ENCODE results near the gene MTCP1. TPM values are rescaled to one million over a fixed set of nuclear protein-coding genes. Genes with fewer than 3 reads are reported as not detected.

MTCP1 gene
- total RNA-seq, 2 donors from 2014 or later, result 0.36 to 15.8 TPM

DNA sequence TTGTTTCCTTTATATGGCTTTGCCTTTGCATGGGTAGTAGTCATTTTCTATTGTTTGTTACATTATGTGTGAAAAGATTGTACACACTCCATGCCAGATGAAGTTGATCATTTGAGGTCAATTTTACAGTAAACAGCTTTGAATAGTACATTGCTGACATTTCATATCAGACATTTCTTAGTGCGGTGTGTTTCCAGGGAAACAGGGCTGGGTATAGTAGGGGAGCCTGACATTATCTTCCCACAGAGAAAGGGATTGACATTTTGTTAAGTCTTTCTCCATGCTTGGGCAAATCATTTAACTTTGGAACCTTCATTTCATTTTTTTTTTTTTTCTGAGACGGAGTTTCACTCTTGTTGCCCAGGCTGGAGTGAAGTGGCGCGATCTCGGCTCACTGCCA lies 39.3 kb downstream of the MTCP1 start:
- Histone ChIP-seq H3K4me3 (no peak overlapping the region), H3K4me1 (replicated peaks) (no peaks in the 10 kb centered on the region), H3K27ac (no peak overlapping the region), H3K9me3 (no peaks in the 10 kb centered on the region), H3K36me3 (no peaks in the 10 kb centered on the region), H3K27me3 (replicated peaks; ENCODE audit: insufficient read depth) (no peaks in the 10 kb centered on the region)
- no peak for DNase-seq (ENCODE audit: low spot score)
- WGBS, result 85% methylated on average over 2 of the region's 5 CpGs
- TF ChIP-seq CTCF (IDR thresholded peaks at IDR 0.05), result no peak
- intact Hi-C loops (cut with DNase I), result no loop called here

- no peak for DNase-seq (ENCODE audit: low spot score)
- no peaks in the 10 kb centered on the region for H3K27me3 ChIP-seq (replicated peaks; ENCODE audit: insufficient read depth)
- H3K36me3 ChIP-seq, result no peaks in the 10 kb centered on the region
- H3K9me3 ChIP-seq, result no peaks in the 10 kb centered on the region
- TF ChIP-seq CTCF (IDR thresholded peaks at IDR 0.05) (no peak), POLR2A (IDR thresholded peaks at IDR 0.05) (no peak), POLR2AphosphoS5 (IDR thresholded peaks at IDR 0.05) (no peak)
- no peak overlapping the region for H3K4me3 ChIP-seq
- intact Hi-C loops (cut with DNase I), result no loop called here
- WGBS, result 97% methylated on average over 2 of the region's 2 CpGs
- H3K27ac ChIP-seq, result no peak overlapping the region
- no peaks in the 10 kb centered on the region for H3K4me1 ChIP-seq (replicated peaks)
Measured at GRCh38 chrX:155028877-155029291, 42.1 kb downstream of the MTCP1 start.

DNA sequence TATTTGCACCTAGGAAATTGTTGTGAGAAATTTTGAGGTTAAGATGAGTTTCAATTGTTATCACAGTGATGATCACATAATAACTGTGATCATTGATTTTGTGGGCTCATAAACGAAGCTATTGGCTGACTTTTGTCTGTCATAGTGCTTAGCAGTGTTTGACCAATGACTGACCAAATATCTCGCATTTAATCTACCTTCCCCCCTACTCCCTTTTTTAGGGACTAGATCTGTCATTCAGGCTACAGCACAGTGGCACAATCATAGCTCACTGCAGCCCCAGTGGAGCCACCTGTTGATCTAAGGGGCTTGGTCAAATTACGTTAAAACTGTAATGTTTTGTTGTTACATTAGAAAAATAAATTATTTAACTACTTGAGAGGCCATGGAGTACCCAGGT lies 42.8 kb downstream of the MTCP1 start:
- 7% methylated on average over 3 of the region's 3 CpGs for whole genome bisulfite sequencing
- Histone ChIP-seq H3K4me3 (peak overlapping the region; percentile 56 to 59), H3K36me3 (no peaks in the 10 kb centered on the region), H3K4me1 (replicated peaks) (no peaks in the 10 kb centered on the region), H3K9me3 (no peaks in the 10 kb centered on the region), H3K27me3 (replicated peaks; ENCODE audit: insufficient read depth) (no peaks in the 10 kb centered on the region), H3K27ac (peak overlapping the region; percentile 92 to 95)
- no peak for TF ChIP-seq POLR2A (IDR thresholded peaks at IDR 0.05)
- no peak for TF ChIP-seq CTCF (IDR thresholded peaks at IDR 0.05)
- no peak for TF ChIP-seq POLR2AphosphoS5 (IDR thresholded peaks at IDR 0.05)
- intact Hi-C loops (cut with DNase I), result no loop called here
- no peak for DNase-seq (ENCODE audit: low spot score)

- TF ChIP-seq POLR2AphosphoS5 (IDR thresholded peaks at IDR 0.05) (peak; percentile 34), POLR2A (IDR thresholded peaks at IDR 0.05) (peak; percentile 54), CTCF (IDR thresholded peaks at IDR 0.05) (no peak)
- DNase-seq (ENCODE audit: low spot score), result peak; percentile 8
- Histone ChIP-seq H3K27ac (peak overlapping the region; percentile 92 to 95), H3K9me3 (no peaks in the 10 kb centered on the region), H3K4me1 (replicated peaks) (no peaks in the 10 kb centered on the region), H3K27me3 (replicated peaks; ENCODE audit: insufficient read depth) (no peaks in the 10 kb centered on the region), H3K36me3 (no peaks in the 10 kb centered on the region), H3K4me3 (peak overlapping the region; percentile 56 to 59)
- intact Hi-C loops (cut with DNase I), result no loop called here
- WGBS, result under 1% methylated on average over 14 of the region's 14 CpGs
Measured at GRCh38 chrX:155027509-155028066, 43.3 kb downstream of the MTCP1 start.

DNA sequence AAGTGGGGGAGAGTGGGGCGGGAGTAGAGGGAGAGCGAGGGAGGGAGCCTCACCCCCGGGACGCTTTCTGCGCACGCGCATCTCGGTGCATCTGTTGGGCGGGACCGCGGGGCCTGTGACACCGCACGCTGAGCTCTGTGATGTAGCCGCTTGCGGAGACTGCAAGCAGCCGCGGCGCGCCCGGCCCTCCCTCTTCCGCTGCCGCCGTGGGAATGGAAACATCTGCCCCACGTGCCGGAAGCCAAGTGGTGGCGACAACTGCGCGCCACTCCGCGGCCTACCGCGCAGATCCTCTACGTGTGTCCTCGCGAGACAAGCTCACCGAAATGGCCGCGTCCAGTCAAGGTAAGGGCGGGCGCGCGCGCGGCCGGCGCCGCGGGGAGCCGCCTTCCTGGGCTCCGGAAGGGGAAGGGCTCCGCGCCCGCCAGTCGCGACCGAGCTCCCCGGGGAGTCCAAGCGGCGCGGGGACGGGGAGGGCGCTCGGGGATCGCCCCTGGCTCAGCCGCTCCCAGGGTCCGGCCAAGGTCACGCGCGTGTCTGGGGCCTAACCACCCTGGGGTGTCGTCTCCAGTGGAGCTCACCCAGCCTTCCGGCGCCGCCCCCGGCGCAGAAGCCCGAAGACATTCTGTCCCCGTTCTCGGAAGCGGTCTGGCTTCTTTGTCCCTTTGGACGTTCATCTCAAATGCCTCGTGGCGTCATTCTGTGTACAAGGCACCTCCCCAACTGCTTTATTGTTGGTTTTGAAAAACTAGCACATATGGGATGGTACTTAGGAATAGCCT lies 44.0 kb downstream of the MTCP1 start, which contains the start of gene FUNDC2:
FUNDC2 (plus strand) TSS at position 118 of the 782 bp plus-strand sequence; CDS start at position 213, 95 bp downstream.
- intact Hi-C loops (cut with DNase I), result no loop called here
- Histone ChIP-seq H3K27ac (peak within 1 kb of the TSS; percentile 92 to 95), H3K9me3 (no peaks in the 10 kb centered on the region), H3K36me3 (no peaks in the 10 kb centered on the region), H3K4me1 (replicated peaks) (no peaks in the 10 kb centered on the region), H3K27me3 (replicated peaks; ENCODE audit: insufficient read depth) (no peaks in the 10 kb centered on the region), H3K4me3 (peak within 1 kb of the TSS; percentile 56 to 59)
- DNase-seq (ENCODE audit: low spot score), result peak; percentile 88
- TF ChIP-seq POLR2A (IDR thresholded peaks at IDR 0.05) (peak; percentile 58), POLR2AphosphoS5 (IDR thresholded peaks at IDR 0.05) (peak; percentile 72), CTCF (IDR thresholded peaks at IDR 0.05) (no peak)
- under 1% methylated on average over 30 of the region's 82 CpGs for WGBS

Data from prostate gland (tissue), 2 donors.